Ramos (cell line): Measurements from ENCODE around the gene SH3GLB2.
"Not testable (repeated sequence)": the region's sequence is repeated elsewhere in the genome, so short reads cannot be mapped to it uniquely, and the experiment has no call there.

ENCODE experiments used
- in situ Hi-C: fragments of 300-500 bp; cut with MboI; formaldehyde crosslinking; loops from one replicate; pipeline ENCODE4 v1.14.3; 2022; ENCODE audit warnings: low sequenced_read_pairs; ENCODE audit not compliant: unreplicated experiment

SH3GLB2 gene

GRCh38 chr9:129054163-129054851 lies 26.2 kb upstream of the SH3GLB2 start:
- in situ Hi-C loops, result no loop called here

GRCh38 chr9:129053020-129053419 lies 24.9 kb upstream of the SH3GLB2 start:
- in situ Hi-C loops, result no loop called here

- in situ Hi-C loops, result no loop called here
Observed at GRCh38 chr9:129052592-129052991, 24.5 kb upstream of the SH3GLB2 start.

- in situ Hi-C loops, result no loop called here
Observed at GRCh38 chr9:129042016-129042415, 13.9 kb upstream of the SH3GLB2 start.

- in situ Hi-C loops, result no loop called here
Observed at GRCh38 chr9:129040113-129040643, 12.0 kb upstream of the SH3GLB2 start.

- in situ Hi-C loops, result no loop called here
Observed at GRCh38 chr9:129038109-129038852, 10.2 kb upstream of the SH3GLB2 start.

- in situ Hi-C loops, result no loop called here
Observed at GRCh38 chr9:129037767-129038098, 9.6 kb upstream of the SH3GLB2 start.

GRCh38 chr9:129036923-129037766 lies 9.0 kb upstream of the SH3GLB2 start:
- in situ Hi-C loops, result no loop called here

GRCh38 chr9:129036241-129036922 lies 8.3 kb upstream of the SH3GLB2 start, which contains the start of gene MIGA2:
Gene MIGA2, plus strand, starts transcription at chr9:129036626. Its CDS starts 3,969 bp downstream, at chr9:129040595.
- in situ Hi-C loops, result no loop called here

- in situ Hi-C loops, result not testable (repeated sequence)
Observed at GRCh38 chr9:129035838-129036237, 7.7 kb upstream of the SH3GLB2 start.

- in situ Hi-C loops, result no loop called here
Observed at GRCh38 chr9:129033216-129033615, 5.1 kb upstream of the SH3GLB2 start.

- in situ Hi-C loops, result no loop called here
Observed at GRCh38 chr9:129032541-129033159, 4.5 kb upstream of the SH3GLB2 start.

GRCh38 chr9:129031514-129031913 lies 3.4 kb upstream of the SH3GLB2 start:
- in situ Hi-C loops, result no loop called here

- in situ Hi-C loops, result no loop called here
Observed at GRCh38 chr9:129030191-129030590, 2.1 kb upstream of the SH3GLB2 start.

GRCh38 chr9:129027685-129028191 lies 393 bp downstream of the SH3GLB2 start:
- in situ Hi-C loops, result no loop called here

GRCh38 chr9:129027224-129027684 lies 877 bp downstream of the SH3GLB2 start:
- in situ Hi-C loops, result no loop called here

GRCh38 chr9:129026442-129027223 lies 1.5 kb downstream of the SH3GLB2 start:
- in situ Hi-C loops, result no loop called here

- in situ Hi-C loops, result no loop called here
Observed at GRCh38 chr9:129023908-129024233, 4.3 kb downstream of the SH3GLB2 start.
